ENCODE results near the gene PSMB2.
"Not testable (repeated sequence)": the region's sequence is repeated elsewhere in the genome, so short reads cannot be mapped to it uniquely, and the experiment has no call there.

PSMB2 gene

DNA sequence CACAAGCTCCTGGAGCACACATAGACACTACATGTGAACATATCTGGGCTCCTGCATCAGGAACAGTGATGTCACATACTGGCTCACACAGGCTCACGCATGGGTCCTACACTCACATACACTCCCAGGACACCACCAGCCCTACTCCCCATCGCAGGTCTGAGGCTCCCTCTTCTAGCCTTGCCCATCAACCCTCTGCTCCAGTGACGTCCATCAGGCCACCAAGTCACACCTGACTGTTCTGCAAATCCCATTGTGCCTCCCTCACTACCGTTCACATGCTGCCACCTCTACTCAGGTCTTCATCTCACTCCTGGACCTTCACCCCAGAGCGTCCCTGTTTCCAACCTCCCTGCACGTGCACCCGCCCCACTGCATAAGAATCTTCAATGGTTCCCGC lies 50.1 kb downstream of the PSMB2 start:
- no peak for FAIRE-seq

- FAIRE-seq: no peak
Observed at GRCh38 chr1:35590476-35591040, 50.8 kb downstream of the PSMB2 start.

DNA sequence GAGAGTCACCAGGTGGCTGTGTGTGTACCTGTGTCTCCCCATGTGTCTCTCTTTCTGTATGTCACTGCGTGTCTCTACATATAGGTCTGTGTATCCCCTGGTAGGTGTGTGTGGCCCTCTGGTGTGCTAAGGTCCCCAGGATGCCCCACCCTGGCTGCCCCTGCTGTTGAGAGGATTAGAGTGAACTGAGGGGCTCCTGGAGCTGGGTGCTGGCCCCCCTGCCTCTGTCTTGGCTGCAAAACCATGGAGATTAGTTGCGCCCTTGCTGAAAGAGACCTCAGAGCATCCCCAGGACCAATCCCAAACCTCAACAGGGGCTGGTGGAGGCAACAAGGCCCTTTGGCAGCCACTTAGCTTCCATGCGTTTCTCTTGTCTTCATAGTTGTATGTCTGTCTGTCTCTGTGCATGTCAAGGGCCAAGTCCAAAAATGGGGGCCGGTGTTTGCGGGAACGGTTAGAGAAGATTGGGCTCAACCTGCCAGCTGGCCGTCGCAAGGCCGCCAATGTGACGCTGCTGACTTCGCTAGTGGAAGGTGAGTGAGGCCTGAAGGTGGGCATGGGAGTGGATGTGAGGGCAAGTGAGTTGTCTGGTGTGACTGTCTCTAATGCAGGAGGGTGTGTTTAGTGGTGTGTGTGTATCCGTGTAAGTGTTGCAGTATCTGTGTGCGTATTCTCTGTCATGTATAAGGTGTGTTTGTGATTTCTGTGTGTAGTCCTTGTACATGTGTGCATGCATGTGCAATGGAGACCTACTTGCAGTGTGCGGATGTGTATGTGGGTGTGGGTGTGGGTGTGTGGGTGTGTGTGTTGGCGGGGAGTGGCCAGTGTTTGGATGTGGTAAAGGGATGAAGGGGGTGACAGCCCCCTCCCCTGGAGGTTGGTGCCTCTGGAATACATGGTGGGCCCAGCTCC lies 51.6 kb downstream of the PSMB2 start:
- no peak for FAIRE-seq

DNA sequence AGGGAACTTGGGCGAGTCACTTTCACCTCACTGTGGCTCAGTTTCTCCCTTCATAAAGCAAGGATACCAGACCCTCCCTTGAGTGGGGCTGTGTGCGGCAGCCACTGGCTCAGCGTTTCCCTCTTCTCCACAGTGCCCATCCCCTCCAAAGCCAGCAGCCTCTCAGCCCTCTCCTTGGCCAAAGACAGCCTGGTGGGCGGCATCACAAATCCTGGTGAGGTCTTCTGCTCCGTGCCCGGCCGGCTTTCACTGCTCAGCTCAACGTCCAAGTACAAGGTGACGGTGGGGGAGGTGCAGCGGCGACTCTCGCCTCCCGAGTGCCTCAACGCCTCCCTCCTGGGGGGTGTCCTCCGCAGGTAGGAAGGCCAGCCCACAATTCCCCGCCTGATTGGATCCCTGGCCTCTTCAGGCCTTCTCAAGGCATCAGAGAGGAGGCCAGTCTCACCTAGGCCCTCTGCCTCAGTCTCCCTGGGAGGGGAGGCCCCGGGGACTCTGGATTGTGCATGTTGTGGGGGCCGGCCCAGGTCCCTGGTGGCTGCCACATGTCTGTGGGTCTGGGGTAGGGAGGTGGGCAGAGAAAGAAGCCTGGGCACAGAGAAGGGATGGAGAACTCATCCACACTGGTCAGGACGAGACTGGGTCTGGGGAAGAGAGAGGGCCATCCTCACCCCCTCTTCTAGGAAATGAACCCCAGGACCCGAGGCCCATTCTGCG lies 53.0 kb downstream of the PSMB2 start:
- FAIRE-seq: no peak

GRCh38 chr1:35587736-35588135 lies 53.6 kb downstream of the PSMB2 start:
- FAIRE-seq: no peak

GRCh38 chr1:35586808-35587207 lies 54.5 kb downstream of the PSMB2 start:
- FAIRE-seq: no peak

GRCh38 chr1:35585805-35586204 lies 55.5 kb downstream of the PSMB2 start:
- not testable (repeated sequence) for FAIRE-seq

GRCh38 chr1:35585281-35585680 lies 56.0 kb downstream of the PSMB2 start:
- FAIRE-seq: no peak

GRCh38 chr1:35581621-35582020 lies 59.7 kb downstream of the PSMB2 start:
- not testable (repeated sequence) for FAIRE-seq

DNA sequence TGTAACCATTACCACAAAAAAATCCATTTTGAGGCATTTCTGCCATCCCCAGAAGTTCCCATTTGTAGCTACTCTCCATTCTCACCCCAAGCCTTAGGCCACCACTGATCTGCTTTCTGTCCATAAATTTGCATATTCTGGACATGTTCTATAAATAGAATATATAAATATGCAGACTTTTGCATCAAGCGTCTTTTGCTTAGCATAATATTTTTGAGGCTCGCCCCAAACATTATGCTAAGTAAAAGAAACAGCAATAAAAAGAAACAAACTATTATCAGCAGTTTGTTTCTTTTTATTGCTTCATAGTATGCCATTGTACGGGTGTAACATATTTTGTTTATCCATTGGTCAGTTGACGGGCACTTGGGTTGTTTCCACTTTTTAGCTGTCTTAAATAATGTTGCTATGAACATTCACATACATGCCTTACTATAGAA lies 60.4 kb downstream of the PSMB2 start:
- FAIRE-seq: no peak

DNA sequence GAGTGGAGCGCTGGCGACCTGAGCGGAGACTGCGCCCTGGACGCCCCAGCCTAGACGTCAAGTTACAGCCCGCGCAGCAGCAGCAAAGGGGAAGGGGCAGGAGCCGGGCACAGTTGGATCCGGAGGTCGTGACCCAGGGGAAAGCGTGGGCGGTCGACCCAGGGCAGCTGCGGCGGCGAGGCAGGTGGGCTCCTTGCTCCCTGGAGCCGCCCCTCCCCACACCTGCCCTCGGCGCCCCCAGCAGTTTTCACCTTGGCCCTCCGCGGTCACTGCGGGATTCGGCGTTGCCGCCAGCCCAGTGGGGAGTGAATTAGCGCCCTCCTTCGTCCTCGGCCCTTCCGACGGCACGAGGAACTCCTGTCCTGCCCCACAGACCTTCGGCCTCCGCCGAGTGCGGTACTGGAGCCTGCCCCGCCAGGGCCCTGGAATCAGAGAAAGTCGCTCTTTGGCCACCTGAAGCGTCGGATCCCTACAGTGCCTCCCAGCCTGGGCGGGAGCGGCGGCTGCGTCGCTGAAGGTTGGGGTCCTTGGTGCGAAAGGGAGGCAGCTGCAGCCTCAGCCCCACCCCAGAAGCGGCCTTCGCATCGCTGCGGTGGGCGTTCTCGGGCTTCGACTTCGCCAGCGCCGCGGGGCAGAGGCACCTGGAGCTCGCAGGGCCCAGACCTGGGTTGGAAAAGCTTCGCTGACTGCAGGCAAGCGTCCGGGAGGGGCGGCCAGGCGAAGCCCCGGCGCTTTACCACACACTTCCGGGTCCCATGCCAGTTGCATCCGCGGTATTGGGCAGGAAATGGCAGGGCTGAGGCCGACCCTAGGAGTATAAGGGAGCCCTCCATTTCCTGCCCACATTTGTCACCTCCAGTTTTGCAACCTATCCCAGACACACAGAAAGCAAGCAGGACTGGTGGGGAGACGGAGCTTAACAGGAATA lies 64.0 kb downstream of the PSMB2 start:
- no peak for FAIRE-seq

DNA sequence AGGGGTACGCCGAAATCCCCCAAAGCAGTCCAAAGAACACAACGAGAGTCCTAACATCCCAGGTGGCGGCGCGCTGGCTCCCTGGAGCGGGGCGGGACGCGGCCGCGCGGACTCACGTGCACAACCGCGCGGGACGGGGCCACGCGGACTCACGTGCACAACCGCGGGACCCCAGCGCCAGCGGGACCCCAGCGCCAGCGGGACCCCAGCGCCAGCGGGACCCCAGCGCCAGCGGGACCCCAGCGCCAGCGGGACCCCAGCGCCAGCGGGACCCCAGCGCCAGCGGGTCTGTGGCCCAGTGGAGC lies 64.6 kb downstream of the PSMB2 start:
- not testable (repeated sequence) for FAIRE-seq

GRCh38 chr1:35576061-35576765 lies 65.1 kb downstream of the PSMB2 start:
- FAIRE-seq: no peak

- FAIRE-seq: no peak
Observed at GRCh38 chr1:35575416-35575958, 65.8 kb downstream of the PSMB2 start.

GRCh38 chr1:35574655-35575415 lies 66.5 kb downstream of the PSMB2 start:
- FAIRE-seq: no peak

DNA sequence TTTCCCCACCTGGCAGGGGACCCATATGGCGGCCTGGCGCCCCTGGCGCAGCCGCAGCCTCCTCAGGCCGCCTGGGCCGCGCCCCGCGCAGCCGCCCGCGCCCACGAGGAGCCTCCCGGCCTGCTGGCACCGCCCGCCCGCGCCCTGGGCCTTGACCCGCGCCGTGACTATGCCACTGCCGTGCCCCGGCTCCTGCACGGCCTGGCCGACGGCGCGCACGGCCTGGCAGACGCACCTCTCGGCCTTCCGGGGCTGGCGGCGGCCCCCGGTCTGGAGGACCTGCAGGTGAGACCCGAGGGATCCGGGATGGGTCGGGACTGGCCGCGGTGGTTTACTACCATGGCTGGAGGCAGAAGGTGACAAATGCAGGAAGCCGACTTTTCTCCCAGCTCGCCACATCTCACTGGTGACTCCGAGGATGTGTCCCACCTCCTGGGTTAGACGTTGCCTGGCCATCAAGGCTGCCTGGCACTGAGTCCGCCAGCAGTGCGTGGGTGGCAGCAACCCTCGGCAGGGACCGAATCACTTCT lies 67.1 kb downstream of the PSMB2 start:
- FAIRE-seq: no peak

DNA sequence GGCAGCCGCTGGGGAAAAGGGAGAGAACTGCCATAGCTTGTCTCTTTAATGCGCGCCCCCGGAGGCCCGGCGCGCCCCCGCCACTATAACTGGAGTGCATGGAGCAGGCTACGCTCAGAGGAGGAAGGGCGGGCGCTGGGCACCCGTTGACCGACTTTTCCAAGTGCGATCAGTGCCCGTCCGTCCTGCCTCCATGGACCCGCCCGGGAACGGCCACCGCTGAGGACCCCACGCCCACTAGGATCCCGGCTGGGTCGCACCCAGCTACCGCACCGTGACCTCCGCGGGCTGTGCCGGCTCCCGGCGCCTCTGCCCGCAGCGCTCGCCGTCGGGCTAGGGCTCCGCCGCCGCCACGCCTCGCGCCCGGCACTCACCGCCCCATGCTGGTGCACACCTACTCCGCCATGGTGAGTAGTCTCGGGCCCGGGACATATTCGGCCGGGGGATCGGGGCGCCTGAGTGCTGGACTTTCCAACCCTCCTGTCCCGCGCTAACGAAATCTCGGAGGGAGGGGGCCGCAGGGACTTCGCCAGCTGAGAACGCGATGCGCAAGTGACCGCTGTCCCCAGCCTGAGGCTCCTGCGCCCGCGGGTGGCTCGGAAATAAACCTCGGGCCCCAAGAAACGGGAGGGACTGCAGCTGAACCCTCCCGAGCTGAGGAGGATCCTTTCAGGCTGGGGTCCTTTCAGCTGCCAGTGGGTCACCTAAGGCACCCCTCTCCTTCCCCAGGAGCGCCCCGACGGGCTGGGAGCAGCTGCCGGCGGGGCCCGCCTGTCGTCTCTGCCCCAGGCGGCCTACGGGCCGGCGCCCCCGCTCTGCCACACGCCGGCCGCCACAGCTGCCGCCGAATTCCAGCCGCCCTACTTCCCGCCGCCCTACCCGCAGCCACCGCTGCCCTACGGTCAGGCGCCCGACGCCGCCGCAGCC lies 67.9 kb downstream of the PSMB2 start, which contains the start of gene TFAP2E:
Gene TFAP2E (plus strand): TSS at position 117 of the 927 bp plus-strand sequence. CDS start 264 bp downstream, at position 381.
- no peak for FAIRE-seq

DNA sequence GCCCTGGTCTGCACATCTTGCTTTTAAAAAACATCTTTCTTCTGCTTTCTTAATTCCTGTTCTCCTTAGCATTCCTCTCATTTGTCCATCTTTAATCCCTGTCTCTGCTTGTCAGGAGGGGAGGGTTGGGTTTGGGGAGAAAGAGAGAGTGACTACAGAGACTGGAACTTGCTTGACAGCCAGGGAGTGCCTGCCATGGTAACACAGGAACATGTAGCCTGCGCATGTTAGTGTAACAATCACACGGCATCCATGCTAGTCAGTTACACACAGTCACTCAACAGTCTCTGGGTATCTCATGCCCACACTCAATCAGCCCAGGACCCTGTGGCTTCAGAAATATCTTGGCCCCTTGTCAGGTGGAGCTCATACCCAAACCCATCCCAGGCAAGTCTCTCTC lies 69.0 kb downstream of the PSMB2 start:
- no peak for FAIRE-seq

- no peak for FAIRE-seq
Observed at GRCh38 chr1:35571263-35571662, 70.1 kb downstream of the PSMB2 start.
